Measurements from ENCODE around the gene ANKS1B. TPM values are rescaled to one million over a fixed set of nuclear protein-coding genes. Genes with fewer than 3 reads are reported as not detected.
A peak's percentile ranks its signal among the peaks of the same experiment; 100 is the strongest.
"Not testable (repeated sequence)": the region's sequence is repeated elsewhere in the genome, so short reads cannot be mapped to it uniquely, and the experiment has no call there.

The ANKS1B gene
- polyA plus RNA-seq, 3 donors, result 3.9 to 5.2 (median 4.6) TPM

GRCh38 chr12:99036566-99036965, 948.2 kb downstream of the ANKS1B start:
- DNase-seq (ENCODE audit: extremely low read depth in 1 of 11, low read depth in 9 of 11, low spot score in 4 of 11), result no peak

DNA sequence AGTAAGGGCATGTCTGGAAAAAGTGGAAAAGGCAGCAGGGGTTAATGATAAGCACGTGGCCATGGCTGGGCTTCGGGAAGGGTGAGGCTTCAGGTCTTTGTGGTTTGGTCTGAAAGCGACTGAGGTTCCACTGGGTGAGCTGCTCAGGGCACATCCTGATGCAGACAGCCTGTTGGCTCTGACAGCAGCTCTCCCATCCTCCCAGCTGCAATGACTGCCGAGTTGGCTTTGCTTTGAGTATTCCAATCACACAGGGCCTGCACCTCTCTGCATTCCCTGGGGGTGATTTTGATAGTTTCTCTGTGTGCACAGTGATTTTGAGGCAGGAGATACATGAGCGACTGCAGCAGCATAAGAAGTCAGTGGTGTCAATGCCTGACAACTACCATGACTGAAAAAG, 948.9 kb downstream of the ANKS1B start:
- no peak for DNase-seq (ENCODE audit: extremely low read depth in 1 of 11, low read depth in 9 of 11, low spot score in 4 of 11)

GRCh38 chr12:99034201-99034600, 950.5 kb downstream of the ANKS1B start:
- DNase-seq (ENCODE audit: extremely low read depth in 1 of 11, low read depth in 9 of 11, low spot score in 4 of 11), result not testable (repeated sequence)

DNA sequence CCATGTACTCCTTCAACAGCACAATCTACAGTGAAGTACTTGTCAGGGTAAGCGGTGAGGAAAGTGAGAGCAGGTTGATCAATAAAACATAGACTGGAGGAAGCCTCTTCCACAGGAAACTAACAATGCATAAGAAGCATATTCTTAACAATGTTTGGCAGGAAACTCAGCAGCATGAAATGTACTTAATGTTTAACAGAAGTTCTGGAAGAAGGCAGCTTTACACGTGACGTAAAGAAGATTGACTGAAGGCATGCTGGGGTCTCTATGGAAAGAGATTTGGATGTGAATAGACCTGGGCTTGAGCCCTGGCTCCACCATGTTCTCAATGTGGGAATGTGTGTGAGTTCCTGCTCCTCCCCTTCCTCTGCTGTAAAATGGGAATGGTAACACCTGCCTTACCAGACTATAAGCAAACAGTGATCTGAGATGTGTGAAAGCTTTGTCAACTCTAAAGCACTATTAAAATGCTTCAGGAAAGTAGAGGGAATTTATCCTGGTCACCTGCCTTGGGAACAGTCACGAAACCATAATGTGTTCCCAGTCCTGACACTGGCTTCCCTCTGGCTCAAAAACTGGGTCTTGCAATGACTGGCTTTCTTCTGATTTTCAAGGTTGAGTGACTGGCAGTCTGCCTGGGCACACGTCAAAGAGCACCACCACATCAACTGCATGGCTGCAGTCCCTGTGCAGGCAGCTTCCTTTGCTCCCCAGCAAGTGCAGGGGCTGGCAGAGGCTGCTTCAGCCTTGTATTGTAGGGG, 955.0 kb downstream of the ANKS1B start:
- DNase-seq (ENCODE audit: extremely low read depth in 1 of 11, low read depth in 9 of 11, low spot score in 4 of 11), result peak in 1 of 11 donors; percentile 15

GRCh38 chr12:99027461-99027860, 957.3 kb downstream of the ANKS1B start:
- no peak for DNase-seq (ENCODE audit: extremely low read depth in 1 of 11, low read depth in 9 of 11, low spot score in 4 of 11)

DNA sequence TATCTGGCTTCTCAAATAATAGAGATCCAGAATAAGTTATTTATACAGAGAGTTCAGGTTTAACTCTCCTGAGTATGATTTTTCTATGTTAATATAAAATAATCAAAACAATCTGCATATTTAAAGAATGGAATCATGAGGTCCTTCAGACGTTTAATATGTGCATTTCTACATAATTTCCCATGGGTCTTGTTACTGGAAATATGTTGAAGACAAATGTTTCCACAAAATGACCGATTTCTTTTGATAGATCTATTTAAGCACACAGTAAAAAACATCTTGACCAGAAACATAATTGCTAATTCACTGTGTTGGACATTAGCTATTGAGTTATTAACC, 957.7 kb downstream of the ANKS1B start:
- DNase-seq (ENCODE audit: extremely low read depth in 1 of 11, low read depth in 9 of 11, low spot score in 4 of 11), result no peak

- DNase-seq (ENCODE audit: extremely low read depth in 1 of 11, low read depth in 9 of 11, low spot score in 4 of 11), result no peak
These were observed 958.2 kb downstream of the ANKS1B start for GRCh38 chr12:99026332-99027054.

DNA sequence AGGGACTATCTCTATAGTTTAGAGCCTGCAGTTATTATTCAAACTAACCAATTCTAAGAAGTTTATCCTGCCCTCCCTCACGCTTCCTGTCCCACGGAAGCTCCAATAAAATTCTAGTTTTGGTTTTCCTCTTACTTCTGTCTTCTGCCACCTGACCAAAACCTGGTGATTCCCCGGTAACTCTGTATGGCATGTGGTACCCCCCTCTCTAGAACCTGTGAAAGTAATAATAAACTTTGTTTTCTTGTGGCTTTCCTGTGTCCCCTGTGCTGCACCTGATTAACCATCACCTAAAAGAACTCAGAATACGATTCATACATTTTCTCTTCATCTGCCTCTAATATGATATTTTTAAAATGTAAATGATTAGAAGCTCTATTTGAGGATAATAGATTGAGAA, 959.9 kb downstream of the ANKS1B start:
- DNase-seq (ENCODE audit: extremely low read depth in 1 of 11, low read depth in 9 of 11, low spot score in 4 of 11), result no peak

- no peak for DNase-seq (ENCODE audit: extremely low read depth in 1 of 11, low read depth in 9 of 11, low spot score in 4 of 11)
These were observed 960.5 kb downstream of the ANKS1B start for GRCh38 chr12:99024191-99024590.

- no peak for DNase-seq (ENCODE audit: extremely low read depth in 1 of 11, low read depth in 9 of 11, low spot score in 4 of 11)
These were observed 963.9 kb downstream of the ANKS1B start for GRCh38 chr12:99020871-99021270.

DNA sequence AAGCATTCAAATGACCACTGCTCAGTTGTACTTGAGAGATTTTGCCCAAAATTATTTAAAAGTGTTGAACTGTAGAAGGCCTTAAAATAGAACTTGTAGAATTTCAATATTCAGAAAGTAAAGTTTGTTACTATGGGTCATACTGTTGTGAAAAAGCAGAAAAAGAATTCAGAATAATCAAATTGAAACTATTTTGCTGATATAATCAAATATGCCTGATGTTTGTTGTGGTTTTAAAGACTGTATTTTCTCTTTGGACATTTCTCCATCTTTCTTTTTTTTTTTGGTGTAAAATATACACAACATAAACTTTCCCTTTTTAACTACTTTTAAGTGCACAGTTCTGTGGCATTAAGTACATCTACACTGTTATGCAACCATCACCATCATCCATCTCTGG, 964.9 kb downstream of the ANKS1B start:
- no peak for DNase-seq (ENCODE audit: extremely low read depth in 1 of 11, low read depth in 9 of 11, low spot score in 4 of 11)

GRCh38 chr12:99017971-99018370, 966.8 kb downstream of the ANKS1B start:
- no peak for DNase-seq (ENCODE audit: extremely low read depth in 1 of 11, low read depth in 9 of 11, low spot score in 4 of 11)

- DNase-seq (ENCODE audit: extremely low read depth in 1 of 11, low read depth in 9 of 11, low spot score in 4 of 11), result no peak
These were observed 975.0 kb downstream of the ANKS1B start for GRCh38 chr12:99009654-99010296.

GRCh38 chr12:99005601-99006000, 979.1 kb downstream of the ANKS1B start:
- DNase-seq (ENCODE audit: extremely low read depth in 1 of 11, low read depth in 9 of 11, low spot score in 4 of 11), result no peak

DNA sequence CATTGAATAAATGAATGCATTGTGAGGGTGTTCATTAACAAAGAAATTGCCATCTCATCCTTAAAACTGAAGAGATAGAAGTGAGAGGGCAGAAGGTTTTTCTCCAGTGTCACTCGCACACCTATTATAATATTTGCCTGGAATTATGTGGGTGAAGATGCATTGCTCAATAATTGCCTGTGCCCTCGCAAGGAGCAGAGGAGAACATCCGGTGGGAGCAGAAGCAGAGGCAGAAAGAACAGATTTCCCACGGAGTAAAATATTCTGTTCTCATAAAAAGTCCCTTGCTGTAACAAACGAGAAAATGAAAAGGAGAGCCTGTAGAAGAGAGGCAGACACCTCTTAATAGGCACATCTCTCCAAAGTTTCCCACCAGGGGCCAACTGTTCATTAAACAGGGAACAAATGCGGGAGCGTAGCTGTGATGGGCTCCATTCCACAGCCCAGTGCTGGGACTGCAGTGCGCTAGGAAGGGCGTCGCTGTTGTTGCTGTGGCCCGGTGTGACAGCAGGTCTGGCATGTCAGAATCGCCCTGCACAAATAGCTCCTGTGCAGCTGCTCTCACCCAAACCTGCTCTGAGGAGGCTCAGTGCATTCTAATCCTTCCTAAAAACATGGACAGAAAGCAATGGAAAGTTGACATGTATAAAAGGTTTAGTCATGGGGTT, 979.8 kb downstream of the ANKS1B start:
- no peak for DNase-seq (ENCODE audit: extremely low read depth in 1 of 11, low read depth in 9 of 11, low spot score in 4 of 11)

- no peak for DNase-seq (ENCODE audit: extremely low read depth in 1 of 11, low read depth in 9 of 11, low spot score in 4 of 11)
These were observed 982.0 kb downstream of the ANKS1B start for GRCh38 chr12:99002731-99003130.

- DNase-seq (ENCODE audit: extremely low read depth in 1 of 11, low read depth in 9 of 11, low spot score in 4 of 11), result no peak
These were observed 982.6 kb downstream of the ANKS1B start for GRCh38 chr12:99002156-99002555.

GRCh38 chr12:98999559-98999958, 985.2 kb downstream of the ANKS1B start:
- DNase-seq (ENCODE audit: extremely low read depth in 1 of 11, low read depth in 9 of 11, low spot score in 4 of 11), result no peak

- peak; percentile 12 to 47 (median 30) for DNase-seq (ENCODE audit: extremely low read depth in 1 of 11, low read depth in 9 of 11, low spot score in 4 of 11)
These were observed 985.9 kb downstream of the ANKS1B start for GRCh38 chr12:98998697-98999299.

Data from renal cortex interstitium (tissue), 11 donors.